ENCODE measurements around the gene PIK3R4. TPM values are rescaled to one million over a fixed set of nuclear protein-coding genes. Genes with fewer than 3 reads are reported as not detected.

Gene PIK3R4
- total RNA-seq, 2 donors from 2014 or later = 24.4 to 25.9 TPM

DNA sequence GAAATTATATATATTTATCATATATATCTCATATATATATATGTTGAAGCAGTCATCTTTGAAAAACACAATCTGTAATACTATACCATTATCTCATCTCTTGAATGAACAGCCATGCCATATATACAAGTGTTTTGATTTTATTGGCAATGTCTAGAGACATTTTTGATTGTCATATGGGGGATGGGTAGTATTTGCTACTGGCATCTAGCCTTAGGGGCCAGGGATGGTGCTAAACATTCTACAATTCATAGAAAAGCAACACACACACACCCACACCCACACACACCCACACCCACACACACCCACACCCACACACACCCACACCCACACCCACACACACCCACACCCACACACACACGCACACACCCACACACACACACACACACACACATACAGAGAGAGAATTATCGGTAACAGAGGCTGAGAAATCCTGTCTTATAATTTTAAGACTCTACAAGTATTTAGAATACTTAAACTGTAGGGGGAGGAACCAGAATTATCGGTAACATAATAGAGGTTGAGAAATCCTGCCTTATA lies 11.1 kb upstream of the PIK3R4 start:
- no peak overlapping the region for H3K4me3 ChIP-seq
- H3K27me3 ChIP-seq = no peaks in the 10 kb centered on the region
- H3K27ac ChIP-seq = no peak overlapping the region
- TF ChIP-seq, protein P1, sequence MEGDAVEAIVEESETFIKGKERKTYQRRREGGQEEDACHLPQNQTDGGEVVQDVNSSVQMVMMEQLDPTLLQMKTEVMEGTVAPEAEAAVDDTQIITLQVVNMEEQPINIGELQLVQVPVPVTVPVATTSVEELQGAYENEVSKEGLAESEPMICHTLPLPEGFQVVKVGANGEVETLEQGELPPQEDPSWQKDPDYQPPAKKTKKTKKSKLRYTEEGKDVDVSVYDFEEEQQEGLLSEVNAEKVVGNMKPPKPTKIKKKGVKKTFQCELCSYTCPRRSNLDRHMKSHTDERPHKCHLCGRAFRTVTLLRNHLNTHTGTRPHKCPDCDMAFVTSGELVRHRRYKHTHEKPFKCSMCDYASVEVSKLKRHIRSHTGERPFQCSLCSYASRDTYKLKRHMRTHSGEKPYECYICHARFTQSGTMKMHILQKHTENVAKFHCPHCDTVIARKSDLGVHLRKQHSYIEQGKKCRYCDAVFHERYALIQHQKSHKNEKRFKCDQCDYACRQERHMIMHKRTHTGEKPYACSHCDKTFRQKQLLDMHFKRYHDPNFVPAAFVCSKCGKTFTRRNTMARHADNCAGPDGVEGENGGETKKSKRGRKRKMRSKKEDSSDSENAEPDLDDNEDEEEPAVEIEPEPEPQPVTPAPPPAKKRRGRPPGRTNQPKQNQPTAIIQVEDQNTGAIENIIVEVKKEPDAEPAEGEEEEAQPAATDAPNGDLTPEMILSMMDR (IDR thresholded peaks at IDR 0.05) = no peak
- H3K9me3 ChIP-seq = no peaks in the 10 kb centered on the region
- H3K4me1 ChIP-seq = peaks cover 0 to 3% of the 10 kb centered on the region in 2 donors
- no peaks in the 10 kb centered on the region for H3K36me3 ChIP-seq
- DNase-seq (ENCODE audit: low spot score) = no peak

DNA sequence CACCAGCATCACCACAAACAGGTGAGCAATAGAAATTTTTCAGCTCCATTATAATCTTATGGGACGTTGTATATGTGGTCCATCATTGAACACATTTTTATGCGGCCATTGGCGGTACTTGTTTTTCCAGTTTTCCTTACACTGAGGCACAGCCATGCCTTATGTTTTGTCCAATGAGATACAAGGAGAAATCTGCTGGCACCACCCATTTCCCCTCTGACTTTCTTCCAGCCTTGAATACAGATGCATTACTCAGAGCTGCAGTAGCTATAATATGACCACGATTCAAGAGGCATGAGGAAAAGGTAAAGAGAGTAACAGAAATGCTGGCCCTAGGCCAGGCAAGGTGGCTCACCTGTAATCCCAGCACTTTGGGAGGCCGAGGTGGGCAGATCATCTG lies 9.0 kb upstream of the PIK3R4 start:
- DNase-seq (ENCODE audit: low spot score) = no peak
- Histone ChIP-seq H3K4me1 (peaks cover 0 to 3% of the 10 kb centered on the region in 2 donors), H3K27ac (no peak overlapping the region), H3K4me3 (no peak overlapping the region), H3K36me3 (no peaks in the 10 kb centered on the region), H3K27me3 (no peaks in the 10 kb centered on the region), H3K9me3 (no peaks in the 10 kb centered on the region)
- TF ChIP-seq, protein P1 (IDR thresholded peaks at IDR 0.05) = no peak

- TF ChIP-seq, protein P1 (IDR thresholded peaks at IDR 0.05) = no peak
- peak overlapping the region in 1 of 2 donors; percentile 9 for H3K27ac ChIP-seq
Measured at GRCh38 chr3:130748981-130749380, 2.4 kb upstream of the PIK3R4 start.

GRCh38 chr3:130748467-130748861 lies 1.8 kb upstream of the PIK3R4 start:
- Histone ChIP-seq H3K4me1 (peaks cover 0 to 29% of the 10 kb centered on the region in 2 donors), H3K27me3 (no peaks in the 10 kb centered on the region), H3K36me3 (peaks cover 7% of the 10 kb centered on the region), H3K4me3 (no peak overlapping the region), H3K9me3 (no peaks in the 10 kb centered on the region), H3K27ac (peak overlapping the region in 1 of 2 donors; percentile 84)
- TF ChIP-seq, protein P1 (IDR thresholded peaks at IDR 0.05) = no peak
- no peak for DNase-seq (ENCODE audit: low spot score)

More at GRCh38 chr3:130748981-130749380, 2.4 kb upstream of the PIK3R4 start:
- Histone ChIP-seq H3K4me1 (peaks cover 0 to 24% of the 10 kb centered on the region in 2 donors), H3K27me3 (no peaks in the 10 kb centered on the region), H3K4me3 (no peak overlapping the region), H3K36me3 (peaks cover 2% of the 10 kb centered on the region), H3K9me3 (no peaks in the 10 kb centered on the region)
- DNase-seq (ENCODE audit: low spot score) = no peak

- Histone ChIP-seq H3K36me3 (peaks cover 15% of the 10 kb centered on the region), H3K4me3 (no peak overlapping the region), H3K27me3 (no peaks in the 10 kb centered on the region), H3K9me3 (no peaks in the 10 kb centered on the region), H3K4me1 (peaks cover 0 to 49% of the 10 kb centered on the region in 2 donors), H3K27ac (no peak overlapping the region)
- TF ChIP-seq, protein P1 (IDR thresholded peaks at IDR 0.05) = no peak
- no peak for DNase-seq (ENCODE audit: low spot score)
Measured at GRCh38 chr3:130743354-130743753, 3.3 kb downstream of the PIK3R4 start.
